Measurements from ENCODE around the gene RAC2.

The RAC2 gene

DNA sequence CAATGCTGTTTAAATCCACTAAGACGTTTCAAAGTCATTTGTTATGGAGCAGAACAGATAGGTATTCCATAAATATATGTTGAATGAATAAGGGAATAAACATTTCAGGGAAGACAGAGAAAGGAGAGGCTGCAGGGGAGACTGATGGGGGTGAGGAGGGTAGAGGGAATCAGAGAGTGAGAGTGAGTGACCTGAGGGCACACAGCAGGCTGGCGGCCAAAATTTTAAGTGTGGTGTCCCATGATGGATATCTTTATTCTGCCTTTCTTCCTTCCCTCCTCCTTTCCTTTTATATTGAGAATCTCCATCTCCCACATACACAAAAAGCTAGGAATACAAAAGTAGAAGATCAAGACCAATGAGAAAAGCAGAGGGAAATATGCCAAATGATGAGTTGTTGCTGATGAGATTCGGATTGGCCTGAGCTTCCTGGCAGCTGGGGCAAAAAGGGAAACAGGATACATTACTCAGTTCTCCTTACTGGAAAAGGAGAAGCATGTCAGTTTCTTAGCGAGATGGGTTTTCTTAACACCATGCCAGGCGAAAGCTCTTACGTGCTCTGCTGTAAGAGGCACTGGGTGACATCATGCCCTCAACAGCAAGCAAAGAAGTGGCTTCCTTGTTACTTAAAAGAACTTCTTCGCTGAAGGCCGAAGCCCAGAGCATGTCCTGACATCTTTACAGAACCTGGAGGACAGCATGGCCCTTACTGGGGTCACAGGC, 27.0 kb upstream of the RAC2 start:
- TF ChIP-seq, protein P1, sequence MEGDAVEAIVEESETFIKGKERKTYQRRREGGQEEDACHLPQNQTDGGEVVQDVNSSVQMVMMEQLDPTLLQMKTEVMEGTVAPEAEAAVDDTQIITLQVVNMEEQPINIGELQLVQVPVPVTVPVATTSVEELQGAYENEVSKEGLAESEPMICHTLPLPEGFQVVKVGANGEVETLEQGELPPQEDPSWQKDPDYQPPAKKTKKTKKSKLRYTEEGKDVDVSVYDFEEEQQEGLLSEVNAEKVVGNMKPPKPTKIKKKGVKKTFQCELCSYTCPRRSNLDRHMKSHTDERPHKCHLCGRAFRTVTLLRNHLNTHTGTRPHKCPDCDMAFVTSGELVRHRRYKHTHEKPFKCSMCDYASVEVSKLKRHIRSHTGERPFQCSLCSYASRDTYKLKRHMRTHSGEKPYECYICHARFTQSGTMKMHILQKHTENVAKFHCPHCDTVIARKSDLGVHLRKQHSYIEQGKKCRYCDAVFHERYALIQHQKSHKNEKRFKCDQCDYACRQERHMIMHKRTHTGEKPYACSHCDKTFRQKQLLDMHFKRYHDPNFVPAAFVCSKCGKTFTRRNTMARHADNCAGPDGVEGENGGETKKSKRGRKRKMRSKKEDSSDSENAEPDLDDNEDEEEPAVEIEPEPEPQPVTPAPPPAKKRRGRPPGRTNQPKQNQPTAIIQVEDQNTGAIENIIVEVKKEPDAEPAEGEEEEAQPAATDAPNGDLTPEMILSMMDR (IDR thresholded peaks at IDR 0.05; ENCODE audit: control insufficient read depth, extremely low read depth, insufficient read depth), result no peak
- no peak for DNase-seq (ENCODE audit: low read depth)

DNA sequence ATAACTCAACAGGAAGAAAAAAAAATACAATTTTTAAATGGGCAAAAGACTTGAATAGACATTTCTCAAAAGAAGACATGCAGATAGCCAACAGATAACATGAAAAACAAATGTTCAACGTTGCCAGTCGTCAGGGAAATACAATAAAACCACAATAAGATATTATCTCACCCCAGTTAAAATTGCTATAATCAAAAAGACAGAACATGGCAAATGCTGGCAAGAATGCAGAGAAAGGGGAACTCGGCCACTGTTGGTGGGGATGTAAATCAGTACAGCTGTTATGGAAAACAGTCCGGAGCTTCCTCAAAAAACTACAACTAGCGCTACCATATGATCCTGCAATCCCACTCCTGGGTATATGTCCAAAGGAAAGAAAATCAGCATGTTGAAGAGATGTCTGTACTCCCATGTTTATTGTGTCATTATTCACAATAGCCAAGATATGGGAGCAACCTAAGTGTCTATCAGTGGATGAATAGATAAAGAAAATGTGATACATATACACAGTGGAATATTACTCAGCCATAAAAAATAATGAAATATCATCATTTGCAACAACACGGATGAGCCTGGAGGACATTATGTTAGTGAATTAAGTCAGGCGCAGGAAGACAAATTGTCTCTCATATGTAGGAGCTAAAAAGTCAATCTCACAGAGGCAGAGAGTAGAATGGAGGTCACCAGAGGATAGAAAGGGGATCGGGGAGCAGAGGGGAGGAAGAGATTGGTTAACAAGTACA, 26.0 kb upstream of the RAC2 start:
- TF ChIP-seq, protein P1 (IDR thresholded peaks at IDR 0.05; ENCODE audit: control insufficient read depth, extremely low read depth, insufficient read depth), result no peak
- no peak for DNase-seq (ENCODE audit: low read depth)

More for the DNA sequence above, 27.0 kb upstream of the RAC2 start:
- no peak overlapping the region for H3K4me3 ChIP-seq (ENCODE audit: low read depth, low read length)

DNA sequence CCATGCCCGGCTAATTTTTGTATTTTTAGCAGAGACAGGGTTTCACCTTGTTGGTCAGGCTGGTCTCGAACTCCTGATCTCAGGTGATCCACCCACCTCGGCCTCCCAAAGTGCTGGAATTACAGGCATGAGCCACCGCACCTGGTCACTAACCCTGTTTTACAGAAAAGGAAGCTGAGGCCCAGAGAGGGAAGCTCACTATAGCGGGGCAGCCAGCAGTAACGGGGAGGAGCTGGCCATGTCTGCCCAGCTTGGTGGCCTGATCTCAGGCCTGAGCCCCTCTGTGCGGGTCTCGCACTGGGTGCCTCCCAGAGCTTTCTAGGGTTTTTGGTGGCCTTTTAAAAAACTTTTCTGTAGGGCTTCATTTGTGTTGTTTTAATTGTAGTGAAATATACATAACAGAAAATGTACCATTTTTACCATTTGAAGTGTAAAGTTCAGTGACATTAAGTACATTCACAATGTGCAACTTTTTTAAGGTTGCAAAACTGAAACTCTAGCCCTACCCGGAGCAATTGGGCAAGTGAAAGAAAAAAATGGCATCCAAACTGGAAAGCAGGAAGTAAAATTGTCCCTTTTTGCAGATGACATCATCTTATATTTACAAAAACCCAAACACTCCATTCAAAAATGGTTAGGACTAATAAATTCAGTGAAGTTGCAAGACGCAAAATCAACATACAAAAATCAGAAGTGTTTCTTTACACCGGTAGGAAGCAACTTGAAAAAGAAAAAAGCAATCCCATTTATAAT, 23.8 kb upstream of the RAC2 start:
- TF ChIP-seq, protein P1 (IDR thresholded peaks at IDR 0.05; ENCODE audit: control insufficient read depth, extremely low read depth, insufficient read depth), result no peak
- no peak for DNase-seq (ENCODE audit: low read depth)
- H3K4me3 ChIP-seq (ENCODE audit: low read depth, low read length), result no peak overlapping the region

More for the DNA sequence above, 26.0 kb upstream of the RAC2 start:
- no peak overlapping the region for H3K4me3 ChIP-seq (ENCODE audit: low read depth, low read length)

DNA sequence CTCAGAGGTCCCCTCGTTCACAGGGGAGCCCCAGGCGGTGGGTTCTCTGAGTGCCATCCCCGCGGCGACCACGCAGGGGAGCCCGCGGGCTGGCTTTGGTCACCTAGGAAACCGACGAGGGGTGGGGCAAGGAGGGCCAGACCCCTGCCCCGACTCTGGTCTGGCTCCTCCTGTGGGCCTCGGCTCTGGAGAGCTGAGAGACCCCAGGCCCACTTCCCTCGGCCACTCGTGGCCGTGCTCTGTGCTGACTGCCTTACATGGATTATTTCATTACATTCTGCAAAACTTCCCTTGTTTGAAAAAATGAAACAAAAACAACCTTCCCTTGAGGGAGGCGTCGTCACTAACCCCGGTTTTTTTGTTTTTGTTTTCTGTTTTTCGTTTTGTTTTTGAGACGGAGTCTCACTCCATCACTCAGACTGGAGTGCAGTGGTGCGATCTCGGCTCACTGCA, 23.1 kb upstream of the RAC2 start:
- TF ChIP-seq, protein P1 (IDR thresholded peaks at IDR 0.05; ENCODE audit: control insufficient read depth, extremely low read depth, insufficient read depth), result peak; percentile 61
- DNase-seq (ENCODE audit: low read depth), result no peak
- H3K4me3 ChIP-seq (ENCODE audit: low read depth, low read length), result peak overlapping the region; percentile 13; the same call in 1 of the 2 replicates

DNA sequence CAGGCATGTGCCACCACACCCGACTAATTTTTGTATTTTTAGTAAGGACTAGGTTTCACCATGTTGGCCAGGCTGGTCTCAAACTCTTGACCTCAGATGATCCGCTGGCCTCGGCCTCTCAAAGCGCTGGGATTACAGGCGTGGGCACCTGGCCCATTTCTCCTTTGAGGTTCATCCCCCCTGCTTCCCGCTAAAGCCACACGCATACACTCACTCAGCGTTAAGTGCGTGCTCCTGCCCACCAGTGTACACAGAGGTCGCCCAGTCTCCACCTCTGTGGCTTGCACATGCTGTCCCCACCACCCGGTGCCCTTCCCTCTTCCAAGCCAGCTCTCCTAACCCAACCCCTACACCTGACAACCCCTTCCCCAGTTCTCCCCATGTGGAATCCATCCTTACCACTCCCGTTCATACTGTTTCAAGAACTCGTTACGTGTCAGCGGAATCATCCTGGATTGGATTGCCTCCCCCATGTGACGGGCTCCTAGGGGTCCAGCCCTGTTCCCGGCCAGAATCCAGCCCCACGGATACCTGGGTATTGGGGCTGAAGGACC, 22.6 kb upstream of the RAC2 start:
- H3K4me3 ChIP-seq (ENCODE audit: low read depth, low read length), result no peak overlapping the region
- TF ChIP-seq, protein P1 (IDR thresholded peaks at IDR 0.05; ENCODE audit: control insufficient read depth, extremely low read depth, insufficient read depth), result no peak
- DNase-seq (ENCODE audit: low read depth), result no peak

DNA sequence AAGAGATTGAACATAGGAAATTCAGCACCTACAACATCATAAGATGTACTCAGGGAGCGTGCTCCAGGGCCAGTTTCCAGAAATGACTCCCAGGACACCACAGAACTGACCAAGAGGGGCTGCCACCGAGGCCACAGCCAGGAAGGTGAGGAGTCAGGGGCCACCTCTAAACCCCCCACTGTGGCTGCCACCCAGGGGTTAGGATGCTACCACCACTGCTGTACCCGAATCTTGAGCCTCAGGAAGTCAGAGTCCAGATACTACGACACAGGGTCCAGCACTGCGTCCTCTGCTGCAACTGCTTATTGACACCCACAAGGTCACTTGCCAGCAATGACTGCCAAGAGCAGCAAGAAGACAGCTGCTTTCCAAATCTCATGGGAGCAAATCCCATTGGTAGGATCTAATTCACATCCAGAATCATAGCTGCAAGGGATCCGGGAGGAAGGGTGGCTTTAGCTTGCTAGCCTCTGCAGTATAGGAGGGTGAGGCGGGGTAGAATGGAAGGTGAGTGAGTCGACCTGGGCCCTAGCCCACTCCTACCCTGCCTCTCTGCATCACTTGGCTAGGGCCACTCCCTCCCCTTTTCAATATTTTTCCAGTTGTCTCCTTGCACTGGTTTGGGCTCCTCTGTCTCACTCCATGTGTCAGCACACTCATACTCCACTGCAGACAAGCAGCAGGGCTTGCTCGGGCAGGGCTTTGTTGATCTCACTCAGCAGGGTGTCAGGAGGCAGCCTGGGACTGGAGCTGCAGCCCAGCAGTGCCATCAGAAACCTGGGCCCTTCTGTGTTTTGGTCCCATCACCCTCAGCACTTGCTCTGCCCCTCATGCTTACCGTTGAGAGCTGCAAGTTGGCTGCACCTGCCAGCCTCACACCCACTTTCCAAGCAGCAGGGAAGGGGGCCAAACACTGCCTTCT, 20.2 kb upstream of the RAC2 start:
- no peak for DNase-seq (ENCODE audit: low read depth)
- TF ChIP-seq, protein P1 (IDR thresholded peaks at IDR 0.05; ENCODE audit: control insufficient read depth, extremely low read depth, insufficient read depth), result no peak
- no peak overlapping the region for H3K4me3 ChIP-seq (ENCODE audit: low read depth, low read length)

Measured in LNCaP clone FGC (cell line).